CD4-positive, CD25-positive, alpha-beta regulatory T cell (primary cell): Measurements from ENCODE around the gene COMP. TPM values are rescaled to one million over a fixed set of nuclear protein-coding genes. Genes with fewer than 3 reads are reported as not detected.

Experiments
- ATAC-seq, 2 donors: fragments of 150-1000 bp; cut with Tn5 transposase; one replicate each; pipeline ENCODE4 v1.10.0; 2021; ENCODE audit warnings: low read depth in 2 of 2, moderate number of reproducible peaks in 2 of 2, moderate library complexity in 1 of 2
- DNase-seq, 3 donors: peaks; one replicate each; pipeline versions ENCODE4 v3.0.0 to v3.0.0-alpha.2; 2012 to 2022; ENCODE audit warnings: mixed read lengths in 1 of 3
- H3K27ac ChIP-seq: one replicate; pipeline ENCODE4 v1.7.0; 2013; ENCODE audit warnings: mild to moderate bottlenecking, low read length; ENCODE audit not compliant: insufficient read depth, poor library complexity, severe bottlenecking
- H3K27me3 ChIP-seq: one replicate; pipeline ENCODE4 v1.7.0; 2013; ENCODE audit warnings: low read length; ENCODE audit not compliant: control insufficient read depth, insufficient read depth
- H3K36me3 ChIP-seq: one replicate; pipeline ENCODE4 v1.7.0; 2013; ENCODE audit warnings: mild to moderate bottlenecking, low read length, moderate library complexity; ENCODE audit not compliant: control insufficient read depth, insufficient read depth
- H3K4me1 ChIP-seq: 2 replicates; pipeline ENCODE4 v1.7.0; 2013; ENCODE audit warnings: mild to moderate bottlenecking, low read length; ENCODE audit not compliant: insufficient read depth, control insufficient read depth, poor library complexity, severe bottlenecking
- H3K4me3 ChIP-seq: one replicate; pipeline ENCODE4 v1.7.0; 2013; ENCODE audit warnings: low read depth, mild to moderate bottlenecking, low read length, moderate library complexity
- H3K9me3 ChIP-seq, 2 experiments: 1 replicate in 1 of 2; 2 replicates in 1 of 2; pipeline ENCODE4 v1.7.0; 2013; ENCODE audit warnings: low read length in 2 of 2, mild to moderate bottlenecking in 1 of 2, moderate library complexity in 1 of 2; ENCODE audit not compliant: control insufficient read depth in 2 of 2
- H3K27ac Mint-ChIP-seq, 3 donors: one replicate each; pipeline ENCODE4 v1.8.0; 2020 to 2022; ENCODE audit warnings: mild to moderate bottlenecking in 3 of 3, mixed read lengths in 3 of 3, moderate library complexity in 2 of 3
- H3K27me3 Mint-ChIP-seq: one replicate; pipeline ENCODE4 v1.8.0; 2022; ENCODE audit warnings: mild to moderate bottlenecking, mixed read lengths
- H3K36me3 Mint-ChIP-seq: one replicate; pipeline ENCODE4 v1.8.0; 2020; ENCODE audit warnings: mixed read lengths
- H3K4me1 Mint-ChIP-seq, 4 donors: one replicate each; pipeline ENCODE4 v1.8.0; 2020 to 2022; ENCODE audit warnings: mixed read lengths in 4 of 4, mild to moderate bottlenecking in 1 of 4
- H3K4me3 Mint-ChIP-seq, 4 donors: one replicate each; pipeline ENCODE4 v1.8.0; 2020 to 2022; ENCODE audit warnings: mild to moderate bottlenecking in 4 of 4, mixed read lengths in 4 of 4, moderate library complexity in 3 of 4
- H3K9me3 Mint-ChIP-seq, 7 donors: one replicate each; pipeline ENCODE4 v1.8.0; 2020 to 2022; ENCODE audit warnings: mixed read lengths in 7 of 7, mild to moderate bottlenecking in 3 of 7, moderate library complexity in 2 of 7
- polyA plus RNA-seq, 4 donors: library from polyadenylated mRNA; unstranded; fragments of 300-500 nt; fragmentation: Illumina TruSeq; gene quantifications; one replicate each; pipeline ENCODE4 v1.2.3, GENCODE V29; 2021
- total RNA-seq: library from RNA; stranded (reverse); gene quantifications from one replicate; pipeline ENCODE4 v1.2.3, GENCODE V29; 2022

The COMP gene
- total and polyA plus RNA-seq, 5 donors from 2014 or later: not detected

GRCh38 chr19:18742838-18743783 is 48.0 kb downstream of the COMP start:
- no peaks in the 10 kb centered on the region for H3K27me3 Mint-ChIP-seq
- H3K4me3 ChIP-seq: no peak overlapping the region
- H3K9me3 ChIP-seq: no peaks in the 10 kb centered on the region
- no peak overlapping the region for H3K27ac ChIP-seq
- no peaks in the 10 kb centered on the region for H3K36me3 ChIP-seq
- no peaks in the 10 kb centered on the region for H3K36me3 Mint-ChIP-seq
- no peak for DNase-seq
- peaks cover 0 to 1% (median 0%) of the 10 kb centered on the region in 7 donors for H3K9me3 Mint-ChIP-seq
- H3K27ac Mint-ChIP-seq: no peak overlapping the region
- ATAC-seq: no peak
- no peaks in the 10 kb centered on the region for H3K4me1 ChIP-seq
- H3K4me3 Mint-ChIP-seq: no peak overlapping the region
- no peaks in the 10 kb centered on the region for H3K4me1 Mint-ChIP-seq
- no peaks in the 10 kb centered on the region for H3K27me3 ChIP-seq

DNA sequence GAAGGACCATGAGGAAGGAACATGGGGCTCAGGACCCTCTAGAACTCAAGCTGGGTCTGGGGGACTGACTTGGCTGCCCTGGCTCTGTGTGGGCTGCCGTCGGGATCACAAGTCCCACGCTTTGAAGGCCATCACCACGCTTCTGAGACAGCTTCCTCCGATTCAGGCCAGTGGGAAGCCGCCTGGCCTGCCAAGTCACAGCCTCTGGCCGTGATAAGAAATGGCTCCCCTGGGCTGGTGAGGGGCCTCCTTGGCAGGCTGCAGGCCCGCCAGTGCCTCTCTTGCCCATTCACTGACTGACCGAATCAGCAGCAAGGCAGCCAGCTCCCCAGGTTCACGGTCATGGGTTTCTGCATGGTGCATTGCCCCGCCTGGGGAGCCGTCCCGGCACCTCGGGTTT is 48.8 kb downstream of the COMP start:
- H3K27me3 Mint-ChIP-seq: no peaks in the 10 kb centered on the region
- ATAC-seq: no peak

GRCh38 chr19:18741124-18742121 is 49.7 kb downstream of the COMP start:
- Histone ChIP-seq H3K36me3 (no peaks in the 10 kb centered on the region), H3K9me3 (no peaks in the 10 kb centered on the region), H3K4me3 (no peak overlapping the region), H3K4me1 (no peaks in the 10 kb centered on the region), H3K27me3 (no peaks in the 10 kb centered on the region), H3K27ac (no peak overlapping the region)
- peaks cover 0 to 6% (median 0%) of the 10 kb centered on the region in 4 donors for H3K4me1 Mint-ChIP-seq
- ATAC-seq: no peak
- no peak overlapping the region for H3K27ac Mint-ChIP-seq
- H3K27me3 Mint-ChIP-seq: no peaks in the 10 kb centered on the region
- H3K36me3 Mint-ChIP-seq: no peaks in the 10 kb centered on the region
- peaks cover 0 to 1% (median 0%) of the 10 kb centered on the region in 7 donors for H3K9me3 Mint-ChIP-seq
- no peak for DNase-seq
- no peak overlapping the region for H3K4me3 Mint-ChIP-seq

More for the DNA sequence above, 48.8 kb downstream of the COMP start:
- Mint-ChIP-seq H3K4me3 (no peak overlapping the region), H3K4me1 (peaks cover 0 to 6% (median 0%) of the 10 kb centered on the region in 4 donors), H3K9me3 (peaks cover 0 to 1% (median 0%) of the 10 kb centered on the region in 7 donors), H3K36me3 (no peaks in the 10 kb centered on the region), H3K27ac (no peak overlapping the region)
- Histone ChIP-seq H3K9me3 (no peaks in the 10 kb centered on the region), H3K36me3 (no peaks in the 10 kb centered on the region), H3K27ac (no peak overlapping the region), H3K4me1 (no peaks in the 10 kb centered on the region), H3K4me3 (no peak overlapping the region), H3K27me3 (no peaks in the 10 kb centered on the region)
- no peak for DNase-seq

DNA sequence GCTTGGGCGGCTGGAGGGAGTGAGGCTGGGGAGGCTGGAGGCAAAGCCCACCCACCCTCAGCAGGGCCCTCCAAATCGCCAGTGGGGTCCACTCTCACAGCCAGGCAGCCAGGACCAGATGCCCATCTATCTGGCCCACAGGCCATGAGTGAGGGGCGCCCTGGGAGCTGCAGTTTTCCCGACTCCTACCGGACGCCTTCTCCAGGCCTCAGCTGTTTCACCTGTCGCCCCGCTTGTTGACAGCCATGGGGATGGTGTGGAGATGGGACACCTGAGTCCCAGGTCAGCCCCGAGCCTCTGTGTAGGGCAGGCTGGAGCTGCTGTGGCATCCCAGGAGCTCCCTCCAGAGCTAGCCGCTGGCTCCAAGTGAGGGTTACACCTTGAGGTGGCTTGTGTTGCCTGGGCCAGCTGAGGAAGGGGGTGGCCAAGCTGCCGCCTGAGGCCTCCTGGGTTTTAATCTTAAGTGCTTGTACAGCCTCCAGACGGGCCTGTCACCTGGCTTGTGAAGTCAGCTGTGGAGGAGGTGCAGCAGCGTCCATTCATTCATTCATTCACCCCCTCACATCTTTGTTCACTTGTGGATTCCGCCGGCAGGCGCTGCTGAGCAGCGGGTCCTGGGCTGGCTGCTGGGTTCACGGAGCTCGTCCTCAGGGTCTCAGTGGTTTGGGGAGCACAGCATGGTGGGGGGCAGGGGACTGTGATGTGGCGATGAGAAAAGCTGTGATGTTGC is 52.0 kb downstream of the COMP start:
- Histone ChIP-seq H3K4me3 (no peak overlapping the region), H3K27ac (no peak overlapping the region), H3K9me3 (no peaks in the 10 kb centered on the region), H3K4me1 (no peaks in the 10 kb centered on the region), H3K27me3 (no peaks in the 10 kb centered on the region), H3K36me3 (no peaks in the 10 kb centered on the region)
- H3K4me3 Mint-ChIP-seq: no peak overlapping the region
- peaks cover 0 to 6% (median 0%) of the 10 kb centered on the region in 4 donors for H3K4me1 Mint-ChIP-seq
- no peak overlapping the region for H3K27ac Mint-ChIP-seq
- ATAC-seq (no peak), DNase-seq (no peak)
- no peaks in the 10 kb centered on the region for H3K36me3 Mint-ChIP-seq
- H3K27me3 Mint-ChIP-seq: no peaks in the 10 kb centered on the region
- H3K9me3 Mint-ChIP-seq: peaks cover 0 to 2% (median 0%) of the 10 kb centered on the region in 7 donors

DNA sequence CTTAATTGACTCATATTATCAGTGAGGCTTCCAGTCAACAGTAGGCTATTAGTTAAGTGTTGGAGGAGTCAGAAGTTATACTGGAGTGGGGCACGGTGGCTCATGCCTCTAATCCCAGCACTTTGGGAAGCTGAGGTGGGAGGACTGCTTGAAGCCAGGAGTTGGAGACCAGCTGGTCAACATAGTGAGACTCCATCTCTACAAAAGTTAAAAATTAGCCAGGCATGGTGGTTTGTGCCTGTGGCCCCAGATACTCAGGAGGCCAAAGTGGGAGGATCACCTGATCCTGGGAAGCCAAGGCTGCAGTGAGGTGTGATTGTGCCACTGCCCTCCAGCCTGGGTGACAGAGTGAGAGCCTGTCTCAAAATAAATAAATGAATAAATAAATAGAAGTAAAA is 53.2 kb downstream of the COMP start:
- Histone ChIP-seq H3K27me3 (no peaks in the 10 kb centered on the region), H3K4me3 (no peak overlapping the region), H3K4me1 (no peaks in the 10 kb centered on the region), H3K27ac (no peak overlapping the region), H3K9me3 (no peaks in the 10 kb centered on the region), H3K36me3 (no peaks in the 10 kb centered on the region)
- peaks cover 0 to 2% (median 0%) of the 10 kb centered on the region in 7 donors for H3K9me3 Mint-ChIP-seq
- H3K27ac Mint-ChIP-seq: no peak overlapping the region
- H3K4me1 Mint-ChIP-seq: peaks cover 0 to 6% (median 2%) of the 10 kb centered on the region in 4 donors
- H3K27me3 Mint-ChIP-seq: no peaks in the 10 kb centered on the region
- DNase-seq (no peak), ATAC-seq (no peak)
- no peak overlapping the region for H3K4me3 Mint-ChIP-seq
- no peaks in the 10 kb centered on the region for H3K36me3 Mint-ChIP-seq

DNA sequence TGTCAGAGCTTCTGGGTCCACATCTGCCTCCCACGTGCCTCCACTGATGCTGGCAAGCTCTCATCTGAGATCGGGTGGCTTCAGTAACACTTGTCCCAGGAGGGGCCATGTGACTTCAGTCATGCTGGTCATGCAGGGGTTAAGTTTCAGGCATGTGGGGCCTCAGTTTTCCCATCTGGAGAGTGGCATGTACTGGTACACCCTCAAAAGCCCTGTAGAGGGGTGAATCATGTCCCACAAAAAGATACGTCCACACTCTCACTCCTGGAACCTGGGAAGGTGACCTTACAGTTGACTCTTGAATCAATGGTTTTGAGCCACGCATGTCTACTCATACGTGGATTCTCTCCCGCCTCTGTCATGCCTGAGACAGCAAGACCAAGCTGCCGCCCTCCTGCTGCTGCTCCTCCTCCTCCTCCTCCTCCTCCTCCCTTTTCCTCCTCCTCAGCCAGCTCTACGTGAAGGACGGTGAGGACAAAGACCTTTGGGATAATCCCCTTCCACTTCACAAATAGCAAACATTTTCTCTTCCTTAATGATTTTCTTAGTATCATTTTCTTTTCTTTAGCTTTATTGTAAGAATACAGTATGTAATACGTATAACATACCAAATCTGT is 53.7 kb downstream of the COMP start:
- Mint-ChIP-seq H3K36me3 (no peaks in the 10 kb centered on the region), H3K27ac (peak overlapping the region in 1 of 3 donors; percentile 52), H3K9me3 (peaks cover 0 to 2% (median 0%) of the 10 kb centered on the region in 7 donors), H3K27me3 (no peaks in the 10 kb centered on the region), H3K4me3 (no peak overlapping the region), H3K4me1 (peaks cover 0 to 8% (median 2%) of the 10 kb centered on the region in 4 donors)
- no peaks in the 10 kb centered on the region for H3K36me3 ChIP-seq
- H3K27ac ChIP-seq: no peak overlapping the region
- H3K4me1 ChIP-seq: no peaks in the 10 kb centered on the region
- ATAC-seq: no peak
- H3K4me3 ChIP-seq: no peak overlapping the region
- DNase-seq: no peak
- no peaks in the 10 kb centered on the region for H3K9me3 ChIP-seq
- no peaks in the 10 kb centered on the region for H3K27me3 ChIP-seq
